ENCODE data around the gene FAM193A. TPM values are rescaled to one million over a fixed set of nuclear protein-coding genes. Genes with fewer than 3 reads are reported as not detected.

The FAM193A gene
- total RNA-seq, 2 experiments from 2014 or later = 28.4 to 30.0 TPM

- DNase-seq (no peak), ATAC-seq (ENCODE audit: poor library complexity) (no peak)
- Mint-ChIP-seq H3K4me3 (no peak overlapping the region), H3K27me3 (no peaks in the 10 kb centered on the region), H3K4me1 (ENCODE audit: low read depth) (peaks cover 59% of the 10 kb centered on the region), H3K9me3 (no peaks in the 10 kb centered on the region), H3K36me3 (ENCODE audit: low read depth) (peaks cover 52% of the 10 kb centered on the region), H3K27ac (peak overlapping the region; percentile 27)
- intact Hi-C loops (cut with DNase I, micrococcal nuclease) = no loop called here
- Histone ChIP-seq H3K27me3 (ENCODE audit: control insufficient read depth in 1 of 2, insufficient read depth in 2 of 2, low read length in 2 of 2) (no peaks in the 10 kb centered on the region), H3K4me3 (ENCODE audit: low read length) (no peak overlapping the region), H3K4me1 (ENCODE audit: insufficient read depth, low read length) (peaks cover 25% of the 10 kb centered on the region), H3K36me3 (ENCODE audit: insufficient read depth, low read length) (peaks cover 27% of the 10 kb centered on the region), H3K9me3 (ENCODE audit: control insufficient read depth in 1 of 2, insufficient read depth in 1 of 2, low read length in 2 of 2) (no peaks in the 10 kb centered on the region), H3K27ac (ENCODE audit: low read depth in 1 of 2, low read length in 2 of 2) (no peak overlapping the region)
- ChIA-PET POLR2A (no interaction called here), CTCF (interaction anchor here (0.7 kb wide), 1 partner anchor 388 kb away, joined by 3 read pairs; no protein-coding TSS in a partner anchor)
- no peak for TF ChIP-seq CTCF (IDR thresholded peaks at IDR 0.05)
Observed at GRCh38 chr4:2600878-2601277, 64.4 kb downstream of the FAM193A start.

- H3K4me1 ChIP-seq (ENCODE audit: insufficient read depth, low read length) = peaks cover 11% of the 10 kb centered on the region
- no peak overlapping the region for H3K27ac ChIP-seq (ENCODE audit: low read depth in 1 of 2, low read length in 2 of 2)
- intact Hi-C loops (cut with DNase I, micrococcal nuclease) = no loop called here
- no peak for TF ChIP-seq CTCF (IDR thresholded peaks at IDR 0.05)
- peak overlapping the region; percentile 1 for H3K27ac Mint-ChIP-seq
- no peak overlapping the region for H3K4me3 ChIP-seq (ENCODE audit: low read length)
- H3K36me3 ChIP-seq (ENCODE audit: insufficient read depth, low read length) = peaks cover 10% of the 10 kb centered on the region
- POLR2A ChIA-PET = interaction anchor here (0.5 kb wide), 1 partner anchor 120 kb away, joined by 3 read pairs; no protein-coding TSS in a partner anchor
- ATAC-seq (ENCODE audit: poor library complexity) (no peak), DNase-seq (no peak)
- H3K27me3 Mint-ChIP-seq = no peaks in the 10 kb centered on the region
- H3K36me3 Mint-ChIP-seq (ENCODE audit: low read depth) = peaks cover 29% of the 10 kb centered on the region
- no peaks in the 10 kb centered on the region for H3K9me3 Mint-ChIP-seq
- H3K4me1 Mint-ChIP-seq (ENCODE audit: low read depth) = peaks cover 38% of the 10 kb centered on the region
- CTCF ChIA-PET = interaction anchor here (0.6 to 0.7 kb wide), 2 partner anchors 372 to 387 kb away, joined by 3 to 8 read pairs; no protein-coding TSS in a partner anchor
- H3K9me3 ChIP-seq (ENCODE audit: control insufficient read depth in 1 of 2, insufficient read depth in 1 of 2, low read length in 2 of 2) = no peaks in the 10 kb centered on the region
- no peak overlapping the region for H3K4me3 Mint-ChIP-seq
- no peaks in the 10 kb centered on the region for H3K27me3 ChIP-seq (ENCODE audit: control insufficient read depth in 1 of 2, insufficient read depth in 2 of 2, low read length in 2 of 2)
Observed at GRCh38 chr4:2604614-2605013, 68.2 kb downstream of the FAM193A start.

GRCh38 chr4:2606960-2607506, 70.6 kb downstream of the FAM193A start:
- TF ChIP-seq CTCF (IDR thresholded peaks at IDR 0.05) = no peak
- Mint-ChIP-seq H3K27ac (no peak overlapping the region), H3K9me3 (no peaks in the 10 kb centered on the region), H3K4me3 (no peak overlapping the region), H3K4me1 (ENCODE audit: low read depth) (peaks cover 32% of the 10 kb centered on the region), H3K36me3 (ENCODE audit: low read depth) (peaks cover 17% of the 10 kb centered on the region), H3K27me3 (no peaks in the 10 kb centered on the region)
- POLR2A ChIA-PET = no interaction called here
- CTCF ChIA-PET = no interaction called here
- no peaks in the 10 kb centered on the region for H3K27me3 ChIP-seq (ENCODE audit: control insufficient read depth in 1 of 2, insufficient read depth in 2 of 2, low read length in 2 of 2)
- intact Hi-C loops (cut with DNase I, micrococcal nuclease) = no loop called here
- ATAC-seq (ENCODE audit: poor library complexity) (no peak), DNase-seq (no peak)
- peaks cover 9% of the 10 kb centered on the region for H3K4me1 ChIP-seq (ENCODE audit: insufficient read depth, low read length)
- H3K4me3 ChIP-seq (ENCODE audit: low read length) = no peak overlapping the region
- no peak overlapping the region for H3K27ac ChIP-seq (ENCODE audit: low read depth in 1 of 2, low read length in 2 of 2)
- H3K9me3 ChIP-seq (ENCODE audit: control insufficient read depth in 1 of 2, insufficient read depth in 1 of 2, low read length in 2 of 2) = no peaks in the 10 kb centered on the region
- H3K36me3 ChIP-seq (ENCODE audit: insufficient read depth, low read length) = peaks cover 2% of the 10 kb centered on the region

All from CD4-positive, alpha-beta T cell (primary cell).